ENCODE data around the gene NKX2-2.

The NKX2-2 gene

DNA sequence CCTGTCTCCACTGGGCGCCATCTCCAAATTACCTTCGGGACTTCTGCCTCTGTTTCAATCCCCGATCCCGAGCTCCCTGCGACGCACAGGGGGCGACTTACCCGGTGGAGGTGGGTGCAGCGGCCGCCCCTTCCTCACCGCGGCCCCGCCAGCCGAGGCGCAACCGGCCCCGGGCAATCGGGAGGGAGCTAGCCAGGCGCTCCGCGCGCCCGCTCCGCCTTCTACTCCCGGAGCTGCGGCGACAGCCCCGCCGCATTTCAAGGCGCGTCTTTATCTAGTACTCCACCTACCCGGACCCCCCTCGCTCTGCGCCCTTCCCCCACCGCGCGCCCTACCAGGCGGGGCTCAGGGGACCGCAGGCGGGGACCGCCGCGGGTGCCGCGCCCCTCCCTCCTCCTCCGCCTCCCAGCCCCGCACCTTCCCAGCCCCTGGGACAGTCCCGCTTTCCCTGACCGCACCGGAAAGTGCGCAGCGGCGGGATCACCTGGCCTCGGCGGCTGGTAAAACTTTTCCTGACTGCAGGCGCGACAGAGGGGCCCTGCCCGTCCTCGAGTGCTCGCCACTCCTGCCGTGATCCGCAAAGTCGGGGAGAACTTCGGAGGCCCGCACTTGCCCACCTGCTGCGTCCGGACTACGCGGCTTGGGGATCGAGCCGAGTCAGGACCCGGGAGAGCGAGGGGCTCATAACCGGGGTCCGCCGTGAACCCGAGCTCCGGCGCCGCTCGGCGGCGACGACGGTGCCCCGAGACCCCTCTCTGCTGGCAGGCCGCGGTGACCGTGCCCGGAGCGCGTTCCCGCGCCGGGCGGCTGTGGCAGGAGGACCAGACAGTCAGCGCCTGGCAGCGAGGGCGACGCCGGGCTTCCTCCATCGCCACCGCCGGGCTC lies 8.0 kb upstream of the NKX2-2 start:
- no peak for DNase-seq (ENCODE audit: low spot score)

DNA sequence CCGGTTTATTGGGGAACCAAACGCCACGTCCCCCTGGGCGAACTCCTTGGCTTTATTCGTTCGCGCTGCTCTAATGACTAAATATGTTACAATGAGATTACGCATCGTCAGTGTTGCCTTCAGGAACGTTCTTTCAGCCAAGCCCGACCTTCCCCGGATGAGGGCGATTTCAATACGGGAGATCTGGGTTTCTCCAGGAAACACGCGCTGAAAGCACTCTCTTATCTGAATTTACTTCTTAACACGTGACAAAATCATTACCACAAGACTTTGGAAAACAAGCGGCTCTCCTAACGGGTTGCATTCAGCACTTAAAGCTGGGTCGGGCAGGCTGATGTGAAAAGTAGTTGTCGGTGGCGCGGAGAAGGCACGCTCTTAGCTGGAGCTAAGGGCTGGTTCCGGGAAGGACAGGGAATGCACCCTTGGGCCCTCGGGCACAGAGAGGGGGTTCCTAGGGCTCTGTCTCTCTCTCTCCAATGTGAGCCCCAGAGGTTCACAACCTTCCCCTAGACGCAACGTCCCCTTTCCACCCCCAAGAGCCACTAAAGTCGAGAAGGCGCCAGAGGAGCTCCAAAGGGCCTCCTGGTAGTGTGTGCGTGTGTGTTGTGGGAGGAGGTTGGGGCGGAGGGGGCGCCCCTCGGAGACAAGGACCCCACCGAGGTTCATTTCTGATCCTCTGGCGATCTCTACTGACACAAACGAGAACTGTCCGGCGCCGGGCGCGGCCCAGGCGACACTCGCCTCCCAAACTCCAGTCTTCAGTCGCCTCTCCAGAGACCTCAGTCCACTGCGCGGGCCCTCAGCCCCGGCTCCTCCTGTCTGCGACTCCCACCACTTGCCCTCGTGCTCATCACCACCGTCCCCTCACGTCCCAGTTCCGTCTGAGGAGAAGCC lies 7.1 kb upstream of the NKX2-2 start:
- DNase-seq (ENCODE audit: low spot score): no peak

- DNase-seq (ENCODE audit: low spot score): no peak
Measured at GRCh38 chr20:21519136-21519584, 5.3 kb upstream of the NKX2-2 start.

DNA sequence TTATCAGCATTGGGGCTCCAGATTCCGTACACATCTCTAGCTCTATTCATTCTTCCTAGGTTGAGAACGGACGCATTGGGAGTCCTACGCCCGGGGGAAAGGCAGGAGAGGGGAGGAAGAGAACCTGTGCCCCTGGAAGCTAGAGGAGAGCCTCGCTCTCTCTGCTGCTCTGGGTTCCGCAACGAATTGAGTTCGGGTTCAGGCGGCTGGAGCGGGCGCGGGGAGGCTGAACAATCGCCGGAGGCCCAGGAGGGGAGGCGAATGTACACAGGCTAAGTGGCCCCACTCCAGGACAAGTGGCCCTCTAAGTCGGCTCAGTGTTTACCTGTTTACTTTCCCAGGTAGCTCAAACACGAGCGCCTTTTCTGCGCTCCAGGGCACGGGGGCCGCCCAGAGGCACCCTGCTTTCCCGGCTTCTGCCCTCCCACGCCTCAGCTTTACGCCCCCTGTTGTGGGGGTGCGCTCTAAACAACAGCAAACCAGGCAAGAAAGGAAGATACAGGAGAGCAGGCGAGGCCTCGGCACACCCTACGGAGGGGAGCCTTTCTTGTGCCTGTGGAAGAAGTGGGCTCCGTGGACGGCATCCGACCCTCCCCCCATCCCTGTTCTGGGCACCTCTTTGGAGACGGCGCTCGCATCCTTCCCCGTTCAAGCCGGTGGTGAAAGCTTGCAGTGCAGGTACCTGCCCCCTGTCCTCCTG lies 4.6 kb upstream of the NKX2-2 start:
- DNase-seq (ENCODE audit: low spot score): no peak

GRCh38 chr20:21517566-21518277 lies 3.9 kb upstream of the NKX2-2 start:
- no peak for DNase-seq (ENCODE audit: low spot score)

DNA sequence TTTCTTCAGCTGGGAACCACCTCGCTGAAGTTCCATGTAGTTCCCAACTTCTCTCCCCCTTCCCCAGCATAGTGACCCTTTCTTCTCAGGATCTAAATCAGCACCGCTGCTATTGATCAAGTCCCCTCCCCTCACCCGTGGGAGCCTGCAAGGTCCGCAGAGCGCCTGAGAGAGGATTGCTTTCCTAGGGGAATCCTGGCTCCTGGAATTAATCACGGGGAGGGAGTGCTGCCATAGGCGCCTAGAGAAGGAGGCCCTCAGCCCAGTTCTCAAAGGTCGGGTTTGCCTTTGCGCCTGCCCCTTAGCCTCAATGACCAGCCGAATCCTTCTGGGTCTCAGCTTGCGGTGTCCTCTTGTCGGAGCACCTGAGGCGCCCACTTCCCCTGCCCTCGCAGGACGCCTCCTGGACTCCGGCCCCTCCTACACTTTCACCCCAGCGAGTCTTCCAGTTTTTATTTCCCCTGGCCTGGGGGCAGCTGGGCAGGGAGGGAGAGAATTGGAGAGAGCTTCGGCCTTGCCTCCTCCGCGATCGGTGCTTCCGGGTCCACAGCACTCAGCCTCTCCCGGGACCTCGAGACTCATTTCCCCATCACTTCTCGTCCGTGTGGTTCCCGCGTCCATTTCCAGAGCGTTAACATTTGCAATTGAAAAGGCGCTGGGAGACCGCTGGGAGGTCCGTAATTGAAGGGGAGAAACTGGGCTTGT lies 3.1 kb upstream of the NKX2-2 start:
- no peak for DNase-seq (ENCODE audit: low spot score)

GRCh38 chr20:21516180-21516567 lies 2.3 kb upstream of the NKX2-2 start:
- DNase-seq (ENCODE audit: low spot score): no peak

DNA sequence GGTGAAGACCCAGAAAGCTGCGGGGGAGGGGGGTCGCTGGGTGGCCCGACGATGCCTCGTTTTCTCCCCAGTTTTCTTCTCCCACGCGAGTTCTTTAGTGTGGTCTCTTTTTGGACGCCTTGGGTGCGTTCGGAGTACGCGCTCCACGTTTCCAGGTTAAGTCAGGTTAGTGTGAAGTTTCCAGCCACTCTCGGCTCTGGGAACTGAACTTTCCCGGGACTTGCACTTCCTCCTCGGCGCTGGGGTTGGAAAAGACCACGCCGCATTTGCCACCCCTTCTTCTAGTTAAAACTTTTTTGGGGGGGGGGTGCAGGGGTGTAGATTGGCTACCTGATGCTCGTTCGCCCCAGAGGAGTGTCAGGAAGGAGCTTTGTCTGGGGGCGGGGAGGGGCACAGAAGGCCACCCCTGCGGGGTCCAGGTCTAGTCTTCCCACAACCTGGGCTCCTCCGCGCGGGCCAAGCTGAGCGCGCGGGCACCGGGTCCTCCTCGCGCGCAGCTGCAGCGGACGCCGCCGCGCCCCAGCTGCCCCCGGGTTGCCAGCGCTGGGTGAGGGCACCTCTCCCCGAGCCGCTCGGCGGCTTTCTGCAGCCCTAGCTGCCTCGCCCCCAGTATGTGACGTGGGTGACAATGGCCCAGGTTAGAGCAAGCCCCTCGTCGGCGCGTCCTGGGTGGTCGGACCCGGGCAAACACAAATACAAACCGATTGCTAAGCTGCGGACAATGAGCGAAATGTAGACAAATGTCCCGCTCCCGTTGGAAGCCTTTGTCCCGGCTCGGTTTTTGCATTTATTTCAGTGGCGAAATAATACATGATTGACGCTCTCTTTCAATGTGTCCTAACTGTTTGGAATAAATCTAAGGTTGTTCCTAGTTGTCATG lies 1.7 kb upstream of the NKX2-2 start:
- no peak for DNase-seq (ENCODE audit: low spot score)

GRCh38 chr20:21514553-21515251 lies 838 bp upstream of the NKX2-2 start:
- no peak for DNase-seq (ENCODE audit: low spot score)

- no peak for DNase-seq (ENCODE audit: low spot score)
Measured at GRCh38 chr20:21513181-21513663, 642 bp downstream of the NKX2-2 start.

GRCh38 chr20:21512634-21513180 lies 1.2 kb downstream of the NKX2-2 start:
- no peak for DNase-seq (ENCODE audit: low spot score)

DNA sequence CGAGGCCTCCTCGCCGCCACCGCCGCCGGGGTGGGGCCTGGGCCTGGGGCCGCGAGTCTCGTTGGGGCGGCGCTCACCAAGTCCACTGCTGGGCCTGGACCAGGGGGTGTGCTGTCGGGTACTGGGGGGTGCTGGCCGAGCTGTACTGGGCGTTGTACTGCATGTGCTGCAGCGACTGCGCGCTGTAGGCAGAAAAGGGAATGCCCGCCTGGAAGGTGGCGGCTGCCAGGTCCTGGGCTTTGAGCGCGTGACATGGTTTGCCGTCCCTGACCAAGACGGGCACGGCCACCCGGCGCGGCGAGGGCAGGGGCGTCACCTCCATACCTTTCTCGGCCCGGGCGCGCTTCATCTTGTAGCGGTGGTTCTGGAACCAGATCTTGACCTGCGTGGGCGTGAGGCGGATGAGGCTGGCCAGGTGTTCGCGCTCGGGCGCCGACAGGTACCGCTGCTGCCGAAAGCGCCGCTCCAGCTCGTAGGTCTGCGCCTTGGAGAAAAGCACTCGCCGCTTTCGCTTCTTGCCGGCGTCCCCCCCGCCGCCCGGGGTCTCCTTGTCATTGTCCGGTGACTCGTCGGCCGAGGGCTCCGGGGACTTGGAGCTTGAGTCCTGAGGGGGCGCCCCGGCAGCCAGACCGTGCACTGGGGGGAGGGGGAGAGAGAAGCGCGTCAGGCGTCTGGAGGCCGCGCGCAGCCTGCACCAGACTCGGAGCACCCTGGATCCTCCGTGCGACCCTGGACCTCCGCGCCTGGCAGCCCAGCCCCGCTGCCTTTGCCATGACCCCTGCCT lies 1.8 kb downstream of the NKX2-2 start:
- DNase-seq (ENCODE audit: low spot score): no peak

GRCh38 chr20:21511485-21511849 lies 2.4 kb downstream of the NKX2-2 start:
- no peak for DNase-seq (ENCODE audit: low spot score)

DNA sequence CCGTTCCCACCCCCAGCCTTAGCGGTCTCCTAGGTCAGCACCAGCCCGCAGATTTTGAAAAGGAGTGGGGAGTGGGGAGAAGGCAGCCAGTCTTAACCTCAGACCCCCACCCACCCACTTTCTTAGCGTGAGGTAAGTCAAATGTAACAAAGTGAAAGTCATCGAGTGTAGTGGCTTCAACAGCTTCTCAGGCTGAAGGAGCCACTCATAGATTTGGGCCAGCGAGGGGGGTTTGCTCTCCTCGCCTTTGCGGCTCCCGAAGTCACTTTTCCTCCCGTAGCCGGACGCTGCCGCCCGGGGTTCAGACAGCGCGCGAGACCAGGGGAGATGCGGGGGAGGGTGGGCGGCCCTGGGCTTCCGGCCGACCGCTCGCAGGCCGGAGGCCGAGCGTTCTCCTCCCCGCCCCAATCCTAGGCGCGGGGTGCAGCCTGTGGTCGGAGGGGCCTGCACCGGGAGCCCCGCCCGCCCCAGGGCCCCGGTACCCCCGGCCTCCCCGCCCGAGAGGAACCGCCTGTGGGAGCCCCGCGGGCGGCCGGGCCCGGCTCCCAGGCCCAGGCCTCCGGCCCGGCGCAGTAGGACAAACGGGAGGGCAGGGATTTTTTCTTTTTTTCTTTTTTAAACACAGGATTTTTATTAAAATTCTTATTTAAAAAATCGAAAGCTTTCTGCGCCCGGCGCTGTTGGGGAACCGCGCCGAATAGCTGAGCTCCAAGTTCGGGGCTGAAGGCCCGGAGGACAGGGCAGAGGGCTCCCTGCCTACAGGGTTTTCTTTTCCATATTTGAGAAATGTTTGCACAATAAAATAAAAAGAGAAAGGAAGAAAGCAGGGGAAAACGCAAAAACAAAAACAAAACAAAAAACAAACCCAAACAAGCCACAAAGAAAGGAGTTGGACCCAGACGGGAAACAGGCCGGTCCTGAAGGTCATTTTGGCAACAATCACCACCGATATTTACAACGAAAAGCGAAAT lies 3.2 kb downstream of the NKX2-2 start:
- peak; percentile 32 for DNase-seq (ENCODE audit: low spot score)

DNA sequence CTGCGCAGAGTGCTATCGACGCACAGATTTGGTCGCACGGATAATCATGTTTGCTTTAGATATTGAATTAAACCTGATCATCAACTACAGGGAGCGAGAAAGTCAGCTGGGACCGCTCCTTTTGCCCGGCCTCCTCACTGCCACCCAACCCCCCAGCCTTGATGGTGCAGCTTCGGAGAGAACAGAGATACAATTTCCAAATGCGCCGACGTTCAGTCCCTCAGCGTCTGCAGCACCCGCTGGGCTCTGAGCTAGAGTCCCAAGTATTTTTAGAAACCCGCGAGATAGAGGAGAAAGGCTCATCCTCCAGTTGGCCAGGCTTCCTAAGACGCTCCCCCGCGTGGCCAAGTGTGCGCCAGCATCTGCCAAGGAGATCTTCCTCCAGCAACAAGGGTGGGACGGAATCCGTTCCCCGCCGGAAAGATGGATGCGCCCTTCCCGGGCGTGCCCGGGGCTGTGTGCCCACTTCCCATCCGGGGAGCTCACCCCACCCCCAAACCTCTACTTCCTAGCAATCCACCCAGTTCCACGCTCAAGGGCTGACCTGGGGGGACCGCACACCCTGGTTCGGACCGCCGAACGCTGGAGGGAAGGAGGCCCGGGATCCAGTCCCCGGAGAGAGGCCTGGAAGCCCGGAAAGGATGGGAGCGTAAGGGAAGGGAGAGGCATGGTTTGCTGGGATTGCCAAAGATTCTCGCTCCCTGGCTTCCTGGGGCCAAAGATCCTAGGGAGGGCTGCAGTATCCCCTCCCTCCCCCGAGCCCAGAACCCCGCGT lies 4.1 kb downstream of the NKX2-2 start:
- peak; percentile 61 for DNase-seq (ENCODE audit: low spot score)

DNA sequence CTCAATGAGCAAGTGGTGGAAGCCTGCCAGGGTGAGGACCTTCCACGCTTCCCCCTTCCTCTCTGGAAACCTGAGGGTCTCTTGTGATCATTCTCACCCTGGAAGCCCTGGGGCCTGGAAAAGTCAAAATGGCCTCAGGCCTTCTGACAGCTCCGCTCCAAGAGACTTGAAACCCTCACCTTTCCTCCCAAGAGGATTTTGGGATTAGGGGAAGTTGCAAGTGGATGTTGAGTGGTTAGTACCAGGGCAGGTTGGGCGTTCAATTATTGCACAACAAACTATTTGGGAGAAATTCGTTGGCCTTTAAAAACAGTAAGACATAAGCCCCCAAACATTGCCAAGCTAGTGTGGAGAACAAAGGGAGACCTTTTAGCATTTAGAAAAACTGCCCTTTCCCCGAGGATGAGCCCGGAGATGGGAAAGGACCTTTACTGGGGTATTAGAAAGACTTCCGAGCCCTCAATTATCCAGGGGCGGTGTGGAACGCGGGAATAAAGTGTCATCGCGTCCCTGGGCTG lies 4.7 kb downstream of the NKX2-2 start:
- no peak for DNase-seq (ENCODE audit: low spot score)
